Endometrial microvascular endothelial cells (primary cell): Measurements from ENCODE around the gene FMOD. TPM values are rescaled to one million over a fixed set of nuclear protein-coding genes. Genes with fewer than 3 reads are reported as not detected.

Experiments used
- in situ Hi-C: cut with HindIII; loops from 2 replicates; pipeline ENCODE4 v1.10.0; 2017; ENCODE audit warnings: low sequenced_read_pairs, low pct_unique_long_range_greater_than_20kb; ENCODE audit errors: inconsistent ontology term
- total RNA-seq: library from RNA; depleted of rRNA; stranded (reverse); fragments of >200 nt; gene quantifications from one replicate; pipeline ENCODE4 v1.2.3, GENCODE V29; 2015; ENCODE audit errors: inconsistent ontology term

Gene FMOD
- total RNA-seq, 1 donor from 2014 or later: not detected

DNA sequence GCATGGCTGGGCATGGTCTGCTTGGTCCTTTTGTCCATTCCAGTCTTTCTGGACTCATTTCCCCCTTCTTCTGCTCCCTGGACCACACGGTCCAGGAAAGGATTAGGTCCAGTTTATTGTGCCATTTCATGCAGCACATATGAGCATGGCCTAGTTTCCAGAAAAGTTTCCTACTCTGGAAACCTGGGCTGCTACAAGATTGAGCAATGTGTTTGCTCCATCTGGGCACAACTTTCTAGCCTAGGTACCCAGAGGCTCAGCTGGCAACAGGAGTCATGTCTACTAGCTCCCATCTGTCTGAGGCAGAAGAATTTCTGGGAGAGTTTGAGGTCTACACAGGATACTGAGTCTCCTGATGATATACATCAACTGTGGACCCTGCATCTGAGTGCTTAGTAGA lies 14.8 kb downstream of the FMOD start:
- in situ Hi-C loops: loop anchor here (10.0 kb wide), 1 partner anchor 71 kb away; no protein-coding TSS in a partner anchor

DNA sequence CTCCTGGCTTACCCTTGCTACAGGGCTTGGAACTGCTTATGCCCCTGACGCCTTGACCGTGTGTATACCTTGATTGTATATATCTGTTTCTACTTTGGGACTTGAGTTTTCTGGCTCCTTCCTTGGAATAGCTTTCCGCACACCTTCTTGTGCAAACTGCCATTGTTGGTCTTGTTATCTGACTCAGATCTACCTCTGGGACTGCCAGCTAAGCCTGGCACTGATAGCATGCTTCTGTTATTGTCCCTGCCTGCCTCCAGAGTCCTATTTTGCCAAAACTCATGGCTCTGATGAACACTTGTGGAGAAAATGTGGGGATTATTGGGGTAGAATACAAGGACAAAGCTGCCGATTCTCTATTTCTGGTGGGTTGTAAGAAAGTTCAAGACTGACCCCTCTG lies 15.4 kb downstream of the FMOD start:
- in situ Hi-C loops: loop anchor here (10.0 kb wide), 1 partner anchor 71 kb away; no protein-coding TSS in a partner anchor

DNA sequence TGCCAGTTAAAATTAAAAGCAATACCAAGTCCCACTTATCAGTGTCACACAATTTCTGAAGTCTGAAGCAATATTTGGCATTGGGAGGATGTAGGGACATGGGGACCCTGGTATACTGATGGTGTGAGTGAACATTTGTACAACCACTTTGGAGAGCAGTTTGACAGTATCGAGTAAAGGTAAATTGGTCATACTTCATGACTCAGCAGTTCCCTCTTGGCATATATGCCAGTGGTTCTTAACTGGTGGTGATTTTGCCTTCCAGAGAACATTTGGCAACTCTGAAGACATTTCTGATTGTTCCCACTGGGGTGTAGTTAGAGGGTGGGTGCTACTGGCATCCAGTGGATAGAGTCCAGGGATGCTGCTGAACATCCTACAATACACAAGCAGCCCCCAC lies 19.7 kb downstream of the FMOD start:
- in situ Hi-C loops: loop anchor here (10.0 kb wide), 1 partner anchor 66 kb away; no protein-coding TSS in a partner anchor

DNA sequence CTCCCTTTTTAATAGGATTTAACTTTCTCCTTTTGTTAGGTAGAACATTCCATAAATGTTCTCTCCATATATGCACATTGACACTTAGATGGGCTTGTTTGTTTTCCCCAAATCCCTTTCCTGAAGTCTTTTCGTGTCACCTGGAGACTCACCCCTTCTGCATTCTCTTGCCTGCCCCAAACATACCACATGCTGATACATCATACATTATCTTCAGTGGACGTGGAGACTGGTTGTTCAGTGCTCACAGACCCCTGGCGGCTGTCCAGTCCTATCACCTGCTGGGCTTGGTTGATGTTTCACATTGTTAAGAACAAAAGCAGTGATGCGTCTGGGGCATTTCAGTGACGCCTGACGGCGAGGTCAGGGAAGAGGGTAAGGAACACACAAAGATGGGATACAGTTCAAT lies 22.2 kb downstream of the FMOD start:
- in situ Hi-C loops: no loop called here

DNA sequence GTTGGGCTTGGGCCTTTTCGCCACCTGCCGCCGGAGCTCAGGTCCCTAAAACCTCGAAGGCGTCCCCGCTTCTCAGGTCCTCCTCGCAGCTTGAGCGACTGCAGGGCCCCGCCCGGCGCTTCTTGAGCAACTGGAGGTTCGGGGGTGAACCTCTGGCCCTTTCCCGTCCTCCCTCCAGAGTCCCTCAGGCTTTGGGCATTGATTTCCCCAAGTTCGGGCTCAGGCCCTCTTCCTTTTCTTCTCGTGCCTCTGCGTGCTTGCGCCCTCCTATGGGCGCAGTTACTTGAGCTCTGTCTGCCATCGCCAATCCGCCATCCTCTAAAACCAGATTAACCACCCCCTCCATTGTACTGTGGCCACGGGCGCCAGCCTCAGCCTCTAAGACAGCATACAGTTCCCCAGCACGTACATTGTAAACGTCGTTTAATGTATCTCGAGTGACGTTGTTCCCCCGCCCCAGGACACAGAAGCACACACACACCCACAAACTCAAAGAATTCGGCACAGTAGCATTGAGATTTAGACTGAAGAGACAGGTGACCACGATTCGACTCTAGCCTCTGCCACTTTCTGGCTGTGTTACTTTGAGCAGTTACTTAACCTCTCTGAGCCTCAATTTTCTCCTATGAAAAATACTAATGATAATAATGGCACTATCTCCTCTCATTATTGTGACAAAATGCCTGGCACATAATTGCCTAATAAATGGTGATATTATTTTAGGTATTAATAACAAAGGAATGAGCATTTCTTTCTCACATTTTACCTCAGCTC lies 23.1 kb downstream of the FMOD start:
- in situ Hi-C loops: no loop called here

DNA sequence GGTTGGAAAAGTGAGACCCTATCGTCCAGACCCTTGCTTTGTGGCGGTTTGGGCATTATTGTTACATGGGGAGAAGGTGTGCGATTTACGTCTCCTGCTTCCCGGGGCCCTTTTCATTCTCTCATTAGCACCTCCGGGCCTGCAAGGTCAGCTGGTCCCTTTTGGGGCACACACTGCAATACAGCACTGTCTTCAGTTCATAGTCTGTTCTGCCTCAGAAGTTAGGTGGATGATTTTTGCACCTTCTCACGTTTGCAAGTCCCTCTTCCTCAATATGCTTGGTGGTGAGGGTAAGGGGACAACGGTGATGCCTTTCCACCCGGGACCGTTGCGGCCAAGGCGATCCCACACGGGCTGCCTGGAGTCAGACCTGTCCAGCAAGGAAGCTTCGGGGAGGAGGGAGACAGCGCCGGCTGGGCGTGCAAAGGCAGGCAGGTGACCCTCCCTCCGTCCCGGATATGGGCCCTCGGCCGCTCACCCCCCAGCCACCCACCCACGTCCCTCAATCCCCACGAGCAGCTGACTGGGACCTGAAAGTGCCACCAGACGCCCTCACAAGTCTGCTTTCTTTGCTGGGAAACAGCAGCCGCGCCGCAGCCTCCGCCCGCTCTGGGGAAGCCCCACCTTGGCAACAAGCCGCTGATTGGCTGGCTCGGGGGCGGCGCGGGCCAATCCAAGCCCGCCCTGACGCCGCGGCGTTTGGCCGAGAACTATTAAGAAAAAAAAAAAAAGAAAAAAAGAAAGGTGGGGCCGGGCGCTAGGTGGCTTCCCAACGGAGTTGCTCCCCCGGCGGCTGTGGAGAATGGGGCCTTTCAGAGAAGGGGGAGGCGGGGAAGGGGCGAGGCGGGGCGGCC lies 23.9 kb downstream of the FMOD start:
- in situ Hi-C loops: no loop called here

DNA sequence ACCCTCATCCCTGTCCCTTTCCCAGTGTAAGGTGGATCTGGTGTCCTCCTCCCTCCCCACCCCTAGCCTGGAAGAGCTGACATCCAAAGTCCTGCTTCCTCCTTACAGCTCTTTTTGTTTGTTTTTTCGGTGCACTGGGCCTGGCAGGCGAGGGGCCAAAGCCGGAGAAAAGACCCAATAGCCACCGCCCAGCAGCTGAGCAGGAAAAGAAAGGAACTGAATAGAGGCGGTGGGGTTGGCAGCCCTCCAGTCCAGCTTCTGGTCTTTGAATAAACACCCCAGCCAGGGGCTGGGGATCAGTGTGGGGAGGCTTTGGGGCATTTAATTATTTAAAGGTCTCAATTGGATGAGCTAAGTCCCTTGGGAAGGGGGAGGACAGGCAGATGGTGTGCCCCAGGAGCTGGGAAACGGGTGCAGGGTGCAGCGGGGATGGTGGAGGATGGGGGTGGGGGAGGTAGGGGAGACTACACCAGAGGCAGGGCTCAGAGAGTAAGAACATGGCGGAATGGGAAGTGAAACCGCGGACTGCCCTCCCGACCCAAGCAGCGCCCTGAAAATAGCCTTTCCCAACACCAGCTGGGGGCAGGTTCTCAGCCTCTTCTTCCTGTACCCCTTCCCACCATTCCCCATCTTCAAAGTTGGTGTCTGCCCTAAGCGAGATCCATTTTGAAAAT lies 25.4 kb downstream of the FMOD start:
- in situ Hi-C loops: no loop called here

DNA sequence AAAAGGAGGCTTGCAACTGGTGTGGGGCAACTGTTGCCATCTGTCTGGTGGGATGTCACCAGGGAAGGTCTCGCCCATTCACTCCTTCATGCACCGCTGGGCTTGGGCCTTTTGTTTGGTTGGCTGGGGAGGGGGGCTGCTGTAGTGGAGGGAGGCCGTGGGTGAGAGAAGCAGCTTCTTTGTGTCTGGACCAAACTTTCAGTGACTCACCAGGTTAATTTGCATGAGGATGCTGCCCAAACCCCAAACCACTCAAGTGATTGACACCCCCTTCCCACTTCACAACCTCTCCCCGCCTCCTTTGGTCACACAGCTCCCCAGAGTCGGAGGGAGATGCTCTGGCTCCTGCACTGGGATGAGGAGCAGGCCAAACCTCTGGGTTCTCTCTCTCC lies 25.9 kb downstream of the FMOD start:
- in situ Hi-C loops: no loop called here

DNA sequence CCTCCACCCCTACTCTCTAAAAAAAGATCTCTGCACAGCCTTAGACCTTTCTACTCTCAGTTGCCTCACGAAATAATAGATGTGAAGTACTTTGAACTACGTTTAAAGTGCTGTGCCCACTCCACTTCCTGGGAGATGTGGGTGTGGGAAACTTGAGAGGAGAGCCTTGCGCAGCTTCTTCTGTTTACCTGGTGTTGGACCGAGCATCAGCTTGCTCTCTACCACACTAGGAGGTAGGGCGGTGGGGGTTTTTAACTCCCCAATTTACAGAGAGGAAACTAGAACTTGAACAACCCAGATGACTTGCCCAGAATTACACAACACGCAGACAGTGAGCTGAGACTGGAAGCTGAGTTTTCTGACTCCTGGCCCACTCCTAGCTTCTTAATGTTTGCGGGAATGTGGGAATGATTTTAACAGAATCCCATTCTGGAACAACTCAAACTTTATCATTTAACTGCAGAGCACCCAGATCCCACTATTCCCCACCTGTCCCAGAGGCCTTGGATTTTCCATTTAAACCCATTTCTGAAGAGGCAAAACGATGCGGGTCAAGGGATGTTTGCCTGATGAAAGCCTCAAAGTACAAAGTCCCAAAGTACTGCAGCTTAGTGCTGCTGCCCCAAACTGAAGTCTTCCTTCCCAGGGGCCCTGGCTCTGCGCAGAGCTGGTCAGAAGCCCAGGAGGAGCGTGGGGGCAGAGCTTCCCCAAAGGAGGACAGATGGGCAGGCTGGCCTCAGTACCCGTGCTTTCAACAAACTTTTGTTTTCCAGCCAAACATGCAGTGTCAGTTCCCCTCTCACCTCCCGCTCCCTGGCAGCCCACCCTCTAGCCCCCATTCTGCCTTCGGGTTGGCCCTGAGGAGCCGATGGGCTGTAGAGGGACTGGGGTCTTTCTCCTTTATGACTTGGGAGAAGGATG lies 26.6 kb downstream of the FMOD start:
- in situ Hi-C loops: no loop called here

DNA sequence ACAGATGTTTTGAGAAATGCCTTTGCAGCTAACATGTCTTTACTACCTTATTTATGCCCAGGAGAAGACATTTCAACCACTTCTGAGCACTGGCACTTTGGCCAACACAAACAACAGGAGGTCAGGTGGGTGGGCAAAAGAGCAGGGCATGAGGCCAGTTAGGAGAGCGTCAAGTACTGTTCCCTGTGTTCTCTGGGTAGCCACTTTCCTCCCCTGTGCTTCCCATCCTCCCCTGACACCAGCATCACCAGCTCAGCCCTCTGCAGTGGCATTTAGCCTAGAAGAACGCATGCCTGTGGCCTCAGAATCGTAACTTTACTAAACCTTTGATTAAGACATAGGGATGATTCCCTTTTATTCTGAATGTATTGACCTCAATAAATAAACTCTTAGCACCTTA lies 27.3 kb downstream of the FMOD start:
- in situ Hi-C loops: no loop called here

DNA sequence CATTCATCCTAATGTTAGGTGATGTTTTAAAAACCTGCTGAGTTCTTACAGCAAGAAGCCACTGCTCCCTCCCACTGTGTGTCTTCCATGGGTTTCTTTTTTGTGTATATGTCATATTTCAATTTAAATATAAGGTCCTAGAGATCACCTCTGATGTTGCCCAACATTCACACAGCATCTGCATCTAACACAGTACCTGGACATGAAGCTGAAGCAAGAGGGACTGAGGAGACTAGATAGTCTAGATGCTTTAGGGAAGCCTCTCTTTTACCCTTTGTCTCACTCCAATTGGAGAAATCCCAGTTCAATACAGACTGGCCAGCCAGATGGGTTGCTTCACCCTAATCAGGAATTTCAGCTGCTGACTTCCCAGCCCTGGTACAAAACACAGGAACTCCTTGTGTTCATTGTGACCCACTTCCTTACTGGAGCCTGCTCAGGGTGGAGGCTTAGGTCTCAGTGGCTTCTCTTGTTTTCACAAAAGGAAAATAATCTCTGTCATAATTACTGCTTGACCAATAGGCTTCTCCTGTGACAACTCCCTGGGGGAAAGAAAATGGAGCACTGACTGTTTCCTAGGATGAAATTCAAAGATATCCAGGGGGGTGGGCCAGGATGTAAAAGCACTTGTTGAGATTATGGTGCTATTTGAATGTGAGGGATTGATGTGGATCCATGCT lies 28.3 kb downstream of the FMOD start:
- in situ Hi-C loops: no loop called here

DNA sequence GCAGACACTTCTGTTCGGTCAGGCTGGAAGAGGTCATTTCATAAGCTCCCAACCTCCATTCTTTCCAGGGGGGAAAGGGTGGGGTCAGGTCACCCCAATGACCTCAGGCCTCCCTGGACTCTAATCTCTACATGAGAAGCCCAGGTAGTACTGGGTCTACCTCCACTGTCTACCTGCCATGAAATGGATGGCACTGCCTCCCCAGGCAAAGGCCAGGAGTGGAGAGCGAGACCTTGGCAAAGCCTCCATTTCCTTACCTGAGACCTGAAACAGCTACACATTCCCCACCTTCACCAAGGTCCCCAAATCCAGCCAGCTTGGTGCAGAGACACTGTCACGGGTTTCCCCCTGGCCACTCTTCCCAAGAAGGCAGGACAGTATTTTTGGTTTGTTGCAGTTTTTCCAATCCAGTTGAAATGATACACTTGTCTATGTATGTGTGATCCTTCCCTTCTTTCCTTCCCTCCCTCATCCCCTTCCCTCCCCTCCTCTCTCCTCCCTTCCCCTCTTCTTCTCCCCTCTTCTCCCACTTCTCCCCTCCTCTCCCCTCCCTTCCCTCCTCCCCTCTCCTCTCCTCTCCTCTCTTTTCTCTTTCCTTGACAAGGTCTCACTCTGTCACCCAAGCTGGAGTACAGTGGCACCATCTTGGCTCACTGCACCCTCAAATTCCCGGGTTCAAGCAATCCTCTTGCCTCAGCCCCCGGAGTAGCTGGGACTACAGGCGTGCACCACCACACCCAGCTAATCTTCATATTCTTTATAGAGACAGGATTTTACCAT lies 29.5 kb downstream of the FMOD start:
- in situ Hi-C loops: no loop called here

DNA sequence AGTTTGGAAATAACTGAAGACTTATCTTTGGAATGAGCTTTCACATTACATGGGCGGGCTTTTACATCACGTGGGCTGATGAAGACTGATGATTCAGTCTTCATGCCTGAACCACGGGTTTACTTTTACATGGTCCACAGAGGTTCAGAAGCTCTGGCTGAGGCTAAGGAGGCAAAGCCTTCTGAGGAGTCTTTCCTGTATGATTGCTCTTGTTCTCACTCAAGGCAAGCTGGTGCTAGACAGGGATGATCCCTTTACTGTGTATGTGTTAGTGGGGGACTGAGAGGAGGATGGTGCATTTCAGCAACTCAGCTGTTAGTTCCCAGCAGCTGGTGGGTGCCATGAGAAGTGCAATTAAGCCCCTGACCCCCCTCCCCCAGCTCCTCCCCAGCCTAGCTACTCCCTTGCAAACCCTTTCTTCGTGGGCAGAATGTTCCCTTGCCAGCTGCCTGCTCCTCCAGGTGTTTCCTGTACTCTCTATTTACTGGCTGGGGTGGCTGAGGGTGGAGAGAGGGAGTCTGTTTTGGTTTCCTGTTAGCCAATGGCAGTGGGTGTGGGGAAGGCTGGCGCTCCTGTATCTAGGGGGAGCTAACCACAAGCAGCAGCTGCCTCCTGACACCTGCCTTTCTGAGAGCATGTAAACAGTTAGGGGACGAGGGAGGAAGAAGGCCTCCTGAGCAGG lies 30.2 kb downstream of the FMOD start:
- in situ Hi-C loops: no loop called here

DNA sequence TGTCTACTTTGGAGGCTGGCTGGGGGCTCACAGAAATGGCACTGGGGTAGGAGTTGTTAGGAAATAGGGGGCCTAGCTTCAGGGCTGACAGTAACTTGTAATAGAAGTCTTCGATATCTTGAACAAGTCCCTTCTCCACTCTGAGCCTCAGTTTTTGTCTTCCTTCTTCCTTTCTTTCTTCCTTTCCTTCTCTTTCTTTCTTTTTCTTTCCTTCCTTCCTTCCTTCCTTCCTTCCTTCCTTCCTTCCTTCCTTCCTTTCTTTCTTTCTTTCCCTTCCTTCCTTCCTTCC lies 32.7 kb downstream of the FMOD start:
- in situ Hi-C loops: no loop called here

DNA sequence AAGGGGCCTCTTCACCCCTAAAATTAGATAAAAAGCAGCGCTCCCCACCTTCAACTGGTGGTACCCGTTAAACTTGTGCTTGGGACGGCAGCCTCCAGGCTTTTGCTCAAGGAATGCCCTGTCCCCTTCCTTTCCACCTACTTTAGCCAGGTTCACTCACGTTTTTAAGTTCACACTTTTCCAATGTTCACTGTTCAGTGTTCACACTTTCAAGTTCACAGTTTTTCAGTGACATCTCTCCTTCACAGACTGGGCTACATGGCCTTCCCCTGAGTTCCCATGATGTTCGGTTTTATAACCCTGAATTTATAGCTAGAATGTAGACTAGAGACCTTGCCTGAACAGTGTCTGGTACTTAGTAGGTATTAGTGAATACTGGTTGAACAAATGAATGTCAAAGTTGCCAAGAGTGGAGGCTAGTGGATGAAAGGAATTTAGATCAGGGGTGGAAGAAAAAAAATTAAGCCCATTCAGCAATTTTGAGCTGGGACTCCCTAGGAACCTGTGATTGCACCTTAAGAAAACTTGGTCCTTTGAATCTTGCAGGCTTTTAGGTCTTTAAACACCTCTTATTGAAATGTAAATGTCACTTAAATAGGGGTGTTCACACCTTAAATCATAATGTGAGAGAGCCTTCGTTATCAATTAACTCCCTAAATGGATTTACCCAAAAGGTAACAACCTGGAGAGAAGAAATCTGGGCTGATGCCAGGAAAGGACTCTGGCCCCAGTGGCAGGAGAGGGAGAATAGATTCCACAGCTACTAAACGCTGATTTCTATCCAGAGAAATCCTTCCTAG lies 33.3 kb downstream of the FMOD start:
- in situ Hi-C loops: no loop called here

DNA sequence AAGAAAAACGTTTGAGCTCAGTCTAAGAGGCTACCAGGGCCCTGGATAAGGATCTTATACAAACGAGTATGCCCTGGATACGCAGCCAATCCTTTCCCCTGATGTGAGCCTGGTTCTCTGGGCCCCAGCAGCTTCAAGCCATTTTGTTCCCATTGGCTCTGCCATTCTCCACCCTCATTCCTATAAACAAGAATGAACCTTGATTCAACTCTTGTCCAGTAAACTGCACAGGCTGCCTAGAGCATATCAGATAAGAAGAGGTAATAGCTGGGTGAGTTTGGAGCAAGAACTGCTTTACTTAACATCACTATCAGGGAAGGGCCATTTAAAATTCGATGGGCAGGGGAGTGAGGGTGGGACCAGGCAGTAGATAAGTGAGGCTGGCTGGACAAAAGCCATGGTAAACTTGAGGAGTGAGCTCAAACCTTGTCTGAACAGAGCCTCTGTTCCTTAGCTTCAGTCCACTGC lies 34.3 kb downstream of the FMOD start:
- in situ Hi-C loops: no loop called here
